Breast epithelium (tissue), 4 donors: ENCODE data around the gene FZR1. TPM values are rescaled to one million over a fixed set of nuclear protein-coding genes. Genes with fewer than 3 reads are reported as not detected.

Experiments used
- DNase-seq, 2 donors: peaks; one replicate each; pipeline ENCODE4 v3.0.0-alpha.2; 2019; ENCODE audit warnings: low spot score in 2 of 2
- H3K27ac ChIP-seq, 2 donors: fragments of 200-600 bp; sonication (generic) in 1 of 2; one replicate each; pipeline ENCODE4 v1.5.1; 2016 to 2019; ENCODE audit warnings: mild to moderate bottlenecking in 1 of 2
- H3K27me3 ChIP-seq, 2 donors: fragments of 200-600 bp; sonication (generic) in 1 of 2; one replicate each; pipeline versions ENCODE4 v1.5.1 to v1.6.0; 2017 to 2019; ENCODE audit warnings: control low read depth in 1 of 2, mild to moderate bottlenecking in 1 of 2
- H3K36me3 ChIP-seq: fragments of 200-600 bp; one replicate; pipeline ENCODE4 v1.5.1; 2019
- H3K4me1 ChIP-seq, 2 donors: fragments of 200-600 bp; sonication (generic); one replicate each; pipeline ENCODE4 v1.5.1; 2016 to 2019; ENCODE audit warnings: control low read depth in 1 of 2
- H3K4me3 ChIP-seq, 3 donors: fragments of 200-600 bp; sonication (generic); 1 replicate in 2 of 3; 2 replicates in 1 of 3; pipeline ENCODE4 v1.5.1; 2016 to 2019; ENCODE audit warnings: mild to moderate bottlenecking in 3 of 3, moderate library complexity in 2 of 3
- H3K9me3 ChIP-seq, 2 donors: fragments of 200-600 bp; sonication (generic) in 1 of 2; one replicate each; pipeline ENCODE4 v1.5.1; 2016 to 2019; ENCODE audit warnings: control low read depth in 1 of 2
- POLR2A ChIP-seq: fragments of 450-650 bp; IDR thresholded peaks from one replicate; pipeline ENCODE4 v1.6.1; 2016; ENCODE audit warnings: antibody characterized with exemption, mild to moderate bottlenecking, moderate library complexity
- POLR2AphosphoS5 ChIP-seq, 3 donors: sonication (generic); formaldehyde crosslinking; IDR thresholded peaks; one replicate each; pipeline ENCODE4 v1.6.1; 2017; ENCODE audit warnings: antibody characterized with exemption in 3 of 3
- intact Hi-C: fragments of 100-400 bp; cut with DNase I; formaldehyde crosslinking; loops from one replicate; pipeline ENCODE4 v1.15.1; 2023; ENCODE audit warnings: low total_unique reads
- total RNA-seq, 3 donors: library from RNA; depleted of rRNA; stranded (reverse); fragments of >200 nt; gene quantifications; one replicate each; pipeline ENCODE4 v1.1.0, GENCODE V29; 2016
- TF ChIP-seq, protein P1 (sequence below), 3 donors: fragments of 450-650 bp; IDR thresholded peaks; one replicate each; pipeline ENCODE4 v1.5.1; 2016 to 2017; ENCODE audit warnings: antibody characterized with exemption in 3 of 3, mild to moderate bottlenecking in 3 of 3, moderate library complexity in 3 of 3

FZR1 gene
- total RNA-seq, 3 donors from 2014 or later, result 15.8 to 28.7 (median 26.5) TPM

DNA sequence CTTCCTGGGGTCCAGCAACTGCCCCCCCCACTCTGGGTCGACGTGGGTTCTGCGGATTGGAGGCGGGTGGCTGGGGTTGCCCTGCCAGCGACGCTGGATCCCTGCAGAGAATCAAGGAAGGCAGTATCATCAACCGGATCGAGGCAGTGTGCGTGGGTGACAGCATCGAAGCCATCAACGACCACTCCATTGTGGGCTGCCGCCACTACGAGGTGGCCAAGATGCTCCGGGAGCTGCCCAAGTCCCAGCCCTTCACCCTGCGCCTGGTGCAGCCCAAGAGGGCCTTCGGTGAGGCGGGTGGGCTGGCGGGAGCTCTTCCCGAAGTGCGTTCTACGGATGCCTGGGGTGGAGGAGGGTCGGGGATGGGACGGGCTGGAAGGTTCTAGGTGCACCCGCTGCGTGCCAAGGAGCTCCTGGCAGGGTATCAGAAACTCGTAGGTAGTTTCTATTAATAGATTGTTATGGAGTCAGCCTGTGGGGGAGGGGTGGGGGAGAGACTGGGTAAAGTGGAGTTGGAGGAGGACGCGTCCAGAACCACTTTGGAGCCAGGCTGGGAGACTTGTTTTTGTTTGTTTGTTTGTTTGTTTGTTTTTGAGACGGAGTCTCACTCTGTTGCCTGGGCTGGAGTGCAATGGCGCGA, 80.7 kb downstream of the FZR1 start:
- no peaks in the 10 kb centered on the region for H3K36me3 ChIP-seq
- no peak for DNase-seq
- no peak overlapping the region for H3K4me3 ChIP-seq
- no peaks in the 10 kb centered on the region for H3K9me3 ChIP-seq
- no peak overlapping the region for H3K27ac ChIP-seq
- intact Hi-C loops, result no loop called here
- TF ChIP-seq POLR2AphosphoS5 (IDR thresholded peaks at IDR 0.05) (no peak), POLR2A (no peak)
- TF ChIP-seq, protein P1, sequence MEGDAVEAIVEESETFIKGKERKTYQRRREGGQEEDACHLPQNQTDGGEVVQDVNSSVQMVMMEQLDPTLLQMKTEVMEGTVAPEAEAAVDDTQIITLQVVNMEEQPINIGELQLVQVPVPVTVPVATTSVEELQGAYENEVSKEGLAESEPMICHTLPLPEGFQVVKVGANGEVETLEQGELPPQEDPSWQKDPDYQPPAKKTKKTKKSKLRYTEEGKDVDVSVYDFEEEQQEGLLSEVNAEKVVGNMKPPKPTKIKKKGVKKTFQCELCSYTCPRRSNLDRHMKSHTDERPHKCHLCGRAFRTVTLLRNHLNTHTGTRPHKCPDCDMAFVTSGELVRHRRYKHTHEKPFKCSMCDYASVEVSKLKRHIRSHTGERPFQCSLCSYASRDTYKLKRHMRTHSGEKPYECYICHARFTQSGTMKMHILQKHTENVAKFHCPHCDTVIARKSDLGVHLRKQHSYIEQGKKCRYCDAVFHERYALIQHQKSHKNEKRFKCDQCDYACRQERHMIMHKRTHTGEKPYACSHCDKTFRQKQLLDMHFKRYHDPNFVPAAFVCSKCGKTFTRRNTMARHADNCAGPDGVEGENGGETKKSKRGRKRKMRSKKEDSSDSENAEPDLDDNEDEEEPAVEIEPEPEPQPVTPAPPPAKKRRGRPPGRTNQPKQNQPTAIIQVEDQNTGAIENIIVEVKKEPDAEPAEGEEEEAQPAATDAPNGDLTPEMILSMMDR (IDR thresholded peaks at IDR 0.05), result no peak
- peaks cover 5 to 9% of the 10 kb centered on the region in 2 donors for H3K27me3 ChIP-seq
- H3K4me1 ChIP-seq, result no peaks in the 10 kb centered on the region

Other genes with a start within 250 kb of the FZR1 start
- 10 to 100 TPM; 48.9 to 97.8 (median 73.1) TPM for gene NFIC, start 139.7 kb upstream of the FZR1 start, total RNA-seq
- 1 to 10 TPM in 2 of 3 donors, not detected in 1; 2.0 to 6.7 TPM for gene SMIM24, start 25.8 kb upstream of the FZR1 start, total RNA-seq
- gene SMIM44, start 22.9 kb upstream of the FZR1 start, total RNA-seq, result not detected
- 10 to 100 TPM; 11.6 to 13.4 (median 12.2) TPM for gene DOHH, start 5.6 kb upstream of the FZR1 start, total RNA-seq
- gene TEKTIP1, start 32.9 kb downstream of the FZR1 start, total RNA-seq, result 1 to 10 TPM in 1 of 3 donors, not detected in 2; 2.0 TPM
- 10 to 100 TPM; 44.5 to 50.9 (median 44.9) TPM for gene MFSD12, start 51.3 kb downstream of the FZR1 start, total RNA-seq
- 100 to 1,000 TPM; 120 to 142 (median 127) TPM for gene HMG20B, start 66.6 kb downstream of the FZR1 start, total RNA-seq
- under 1 TPM; 0.29 to 0.66 (median 0.64) TPM for gene GIPC3, start 79.2 kb downstream of the FZR1 start, total RNA-seq
- gene TBXA2R, start 100.6 kb downstream of the FZR1 start, total RNA-seq, result under 1 TPM; 0.32 to 0.44 (median 0.33) TPM
- gene CACTIN, start 120.5 kb downstream of the FZR1 start, total RNA-seq, result 10 to 100 TPM; 21.8 to 30.5 (median 27.5) TPM
- gene PIP5K1C, start 194.2 kb downstream of the FZR1 start, total RNA-seq, result 10 to 100 TPM; 14.6 to 15.7 (median 15.7) TPM
- gene TJP3, start 202.1 kb downstream of the FZR1 start, total RNA-seq, result 10 to 100 TPM in 2 of 3 donors, under 1 TPM in 1; 0.16 to 36.6 (median 20.0) TPM